Stomach (tissue), 9 donors: ENCODE measurements around the gene MLXIP. TPM values are rescaled to one million over a fixed set of nuclear protein-coding genes. Genes with fewer than 3 reads are reported as not detected.

ENCODE experiments used
- DNase-seq, 2 donors: peaks; one replicate each; pipeline versions ENCODE4 v3.0.0 to v3.0.0-alpha.2; 2013 to 2019
- H3K27ac ChIP-seq, 5 donors: fragments of 200-600 bp in 4 of 5; sonication (generic) in 4 of 5; one replicate each; pipeline ENCODE4 v1.5.1; 2013 to 2019; ENCODE audit warnings: mild to moderate bottlenecking in 1 of 5, moderate library complexity in 1 of 5
- H3K27me3 ChIP-seq, 3 donors: fragments of 200-600 bp; sonication (generic); one replicate each; pipeline ENCODE4 v1.5.1; 2017 to 2019; ENCODE audit warnings: mixed run types in 1 of 3
- H3K36me3 ChIP-seq, 4 donors: fragments of 200-600 bp; sonication (generic); 1 replicate in 3 of 4; 2 replicates in 1 of 4; pipeline ENCODE4 v1.5.1; 2016 to 2019
- H3K4me1 ChIP-seq, 4 donors: fragments of 200-600 bp; sonication (generic); one replicate each; pipeline ENCODE4 v1.5.1; 2016 to 2019
- H3K4me3 ChIP-seq, 4 donors: fragments of 200-600 bp; sonication (generic) in 3 of 4; one replicate each; pipeline ENCODE4 v1.5.1; 2016 to 2019; ENCODE audit warnings: mild to moderate bottlenecking in 1 of 4
- H3K9me3 ChIP-seq, 4 donors: fragments of 200-600 bp; sonication (generic); one replicate each; pipeline ENCODE4 v1.5.1; 2016 to 2019
- CTCF ChIP-seq, 7 experiments: fragments of 450-650 bp in 4 of 7; fragments of 200-600 bp in 3 of 7; sonication (generic) in 3 of 7; IDR thresholded peaks; one replicate each; pipeline ENCODE4 v1.5.1; 2016 to 2019; ENCODE audit warnings: antibody characterized with exemption in 7 of 7, control low read depth in 2 of 7, mild to moderate bottlenecking in 1 of 7
- EP300 ChIP-seq: sonication (generic); formaldehyde crosslinking; IDR thresholded peaks from one replicate; pipeline ENCODE4 v1.6.1; 2017; ENCODE audit warnings: antibody characterized with exemption
- POLR2A ChIP-seq, 4 donors: fragments of 450-650 bp; IDR thresholded peaks; one replicate each; pipeline ENCODE4 v1.6.1; 2016; ENCODE audit warnings: antibody characterized with exemption in 4 of 4, control low read depth in 2 of 4, mild to moderate bottlenecking in 1 of 4, moderate library complexity in 1 of 4
- POLR2AphosphoS5 ChIP-seq, 3 donors: sonication (generic); formaldehyde crosslinking; IDR thresholded peaks; one replicate each; pipeline ENCODE4 v1.6.1; 2016; ENCODE audit warnings: antibody characterized with exemption in 3 of 3
- WGBS, 5 donors: extraction: QIAGEN DNeasy Blood & Tissue Kit in 3 of 5; methylation state at CpG; one replicate each; pipeline versions ENCODE4 v1.1.5 to v1.1.7; 2013 to 2018; 5-methylcytosine and 5-hydroxymethylcytosine counted together
- intact Hi-C: fragments of 100-400 bp; cut with DNase I; formaldehyde crosslinking; loops from one replicate; pipeline ENCODE4 v1.15.1; 2023; ENCODE audit warnings: low total_unique reads
- polyA plus RNA-seq, 3 donors: library from polyadenylated mRNA; stranded (reverse); fragments of 200-250 nt; gene quantifications; one replicate each; pipeline ENCODE4 v1.2.3, GENCODE V29; 2013
- total RNA-seq, 5 donors: library from RNA; depleted of rRNA; stranded (reverse); fragments of >200 nt; gene quantifications; one replicate each; pipeline versions ENCODE4 v1.1.0 to v1.2.3, GENCODE V29; 2014 to 2016
- donor health status: healthy with polysubstance abuse.
- donor health status: Bipolar disorder and iron deficiency.
- donor health status: healthy.

MLXIP gene
- total and polyA plus RNA-seq, 8 donors = 12.3 to 140 (median 34.8) TPM

- H3K27me3 ChIP-seq = peaks cover 0 to 4% (median 0%) of the 10 kb centered on the region in 3 donors
- TF ChIP-seq CTCF (IDR thresholded peaks at IDR 0.05) (no peak), POLR2A (IDR thresholded peaks at IDR 0.05) (no peak), POLR2AphosphoS5 (IDR thresholded peaks at IDR 0.05) (no peak), EP300 (no peak)
- no peak overlapping the region for H3K4me3 ChIP-seq
- intact Hi-C loops = no loop called here
- no peaks in the 10 kb centered on the region for H3K9me3 ChIP-seq
- H3K4me1 ChIP-seq = no peaks in the 10 kb centered on the region
- WGBS, 5 donors = 67 to 84% (median 81%) methylated on average over 3 of the region's 3 CpGs
- no peak overlapping the region for H3K27ac ChIP-seq
- H3K36me3 ChIP-seq = peaks cover 0 to 1% (median 0%) of the 10 kb centered on the region in 4 donors
- no peak for DNase-seq
Observed at GRCh38 chr12:122162976-122163375, 84.4 kb downstream of the MLXIP start.

- no peak overlapping the region for H3K27ac ChIP-seq
- H3K4me1 ChIP-seq = no peaks in the 10 kb centered on the region
- intact Hi-C loops = no loop called here
- H3K27me3 ChIP-seq = peaks cover 0 to 15% (median 0%) of the 10 kb centered on the region in 3 donors
- H3K4me3 ChIP-seq = no peak overlapping the region
- no peak for TF ChIP-seq EP300
- TF ChIP-seq CTCF (IDR thresholded peaks at IDR 0.05) = no peak
- no peak for TF ChIP-seq POLR2A (IDR thresholded peaks at IDR 0.05)
- no peak for TF ChIP-seq POLR2AphosphoS5 (IDR thresholded peaks at IDR 0.05)
- H3K36me3 ChIP-seq = no peaks in the 10 kb centered on the region
- H3K9me3 ChIP-seq = no peaks in the 10 kb centered on the region
- 69 to 74% (median 71%) methylated on average over 18 to 22 of the region's 22 CpGs for WGBS, 5 donors
- DNase-seq = no peak
Observed at GRCh38 chr12:122166422-122167349, 88.1 kb downstream of the MLXIP start.

- H3K9me3 ChIP-seq = no peaks in the 10 kb centered on the region
- no peak overlapping the region for H3K4me3 ChIP-seq
- no peaks in the 10 kb centered on the region for H3K36me3 ChIP-seq
- H3K4me1 ChIP-seq = no peaks in the 10 kb centered on the region
- WGBS, 5 donors = 71 to 82% (median 81%) methylated on average over 10 of the region's 10 CpGs
- TF ChIP-seq POLR2A (IDR thresholded peaks at IDR 0.05) (no peak), EP300 (no peak), CTCF (IDR thresholded peaks at IDR 0.05) (no peak), POLR2AphosphoS5 (IDR thresholded peaks at IDR 0.05) (no peak)
- no peak for DNase-seq
- peaks cover 0 to 17% (median 0%) of the 10 kb centered on the region in 3 donors for H3K27me3 ChIP-seq
- H3K27ac ChIP-seq = no peak overlapping the region
- intact Hi-C loops = no loop called here
Observed at GRCh38 chr12:122167356-122167925, 88.9 kb downstream of the MLXIP start.

- TF ChIP-seq CTCF (IDR thresholded peaks at IDR 0.05) (no peak), EP300 (no peak), POLR2AphosphoS5 (IDR thresholded peaks at IDR 0.05) (no peak), POLR2A (IDR thresholded peaks at IDR 0.05) (no peak)
- no peak overlapping the region for H3K27ac ChIP-seq
- H3K4me1 ChIP-seq = no peaks in the 10 kb centered on the region
- 89 to 100% (median 91%) methylated on average over 3 of the region's 3 CpGs for WGBS, 5 donors
- intact Hi-C loops = no loop called here
- H3K27me3 ChIP-seq = peaks cover 0 to 17% (median 0%) of the 10 kb centered on the region in 3 donors
- no peak overlapping the region for H3K4me3 ChIP-seq
- H3K36me3 ChIP-seq = no peaks in the 10 kb centered on the region
- H3K9me3 ChIP-seq = no peaks in the 10 kb centered on the region
- no peak for DNase-seq
Observed at GRCh38 chr12:122168492-122168891, 89.9 kb downstream of the MLXIP start.
